Posterior vena cava (tissue), 2 donors: ENCODE measurements around the gene KANK2. TPM values are rescaled to one million over a fixed set of nuclear protein-coding genes. Genes with fewer than 3 reads are reported as not detected.
"Not testable (repeated sequence)": the region's sequence is repeated elsewhere in the genome, so short reads cannot be mapped to it uniquely, and the experiment has no call there.

Source experiments
- DNase-seq: peaks from one replicate; pipeline ENCODE4 v3.0.0-alpha.2; 2020; ENCODE audit warnings: low spot score
- intact Hi-C, 2 donors: fragments of 100-400 bp; cut with DNase I; formaldehyde crosslinking; loops; one replicate each; pipeline versions ENCODE4 v1.14.1 to v1.14.2; 2022 to 2023
- total RNA-seq, 2 donors: library from RNA; stranded (reverse); fragmentation: NEBNext Ultra II Directional; extraction: Animal tissue kit (Norgen Biotek cat#: 25700); gene quantifications; one replicate each; pipeline ENCODE4 v1.2.1, GENCODE V29; 2021
- donor health status: DM: yes; HTN: yes; CAD: no.
- donor health status: DM: yes; HTN: yes; CAD: no.

The KANK2 gene
- total RNA-seq, 2 donors from 2014 or later = 355 to 482 TPM

GRCh38 chr19:11130824-11131455 is 66.4 kb downstream of the KANK2 start:
- DNase-seq = peak; percentile 93
- intact Hi-C loops = loop anchor here (5.0 to 10.0 kb wide), 2 partner anchors 99 to 314 kb away; no protein-coding TSS in a partner anchor

- no peak for DNase-seq
- intact Hi-C loops = loop anchor here in 1 of 2 donors (5.0 kb wide), 1 partner anchor 91 kb away; no protein-coding TSS in a partner anchor
Measured at GRCh38 chr19:11127905-11128304, 69.4 kb downstream of the KANK2 start.

GRCh38 chr19:11125994-11126685 is 71.2 kb downstream of the KANK2 start:
- intact Hi-C loops = loop anchor here in 1 of 2 donors (5.0 kb wide), 1 partner anchor 89 kb away; no protein-coding TSS in a partner anchor
- DNase-seq = peak; percentile 93

- intact Hi-C loops, DNase-seq: not testable (repeated sequence)
Measured at GRCh38 chr19:11124157-11124556, 73.2 kb downstream of the KANK2 start.

- DNase-seq = no peak
- intact Hi-C loops = no loop called here
Measured at GRCh38 chr19:11123114-11123513, 74.2 kb downstream of the KANK2 start.

- DNase-seq, intact Hi-C loops: not testable (repeated sequence)
Measured at GRCh38 chr19:11121963-11122362, 75.4 kb downstream of the KANK2 start.

GRCh38 chr19:11116507-11116906 is 80.8 kb downstream of the KANK2 start:
- no peak for DNase-seq

GRCh38 chr19:11115895-11116446 is 81.4 kb downstream of the KANK2 start:
- DNase-seq = no peak
- intact Hi-C loops = no loop called here

More at GRCh38 chr19:11116507-11116906, 80.8 kb downstream of the KANK2 start:
- intact Hi-C loops = no loop called here

- intact Hi-C loops = no loop called here
- DNase-seq = no peak
Measured at GRCh38 chr19:11115042-11115441, 82.3 kb downstream of the KANK2 start.

Other genes with a start within 250 kb of the KANK2 start
- gene SMARCA4, start 236.5 kb downstream of the KANK2 start, total RNA-seq = 10 to 100 TPM; 68.2 to 68.8 TPM
- gene LDLR, start 108.1 kb downstream of the KANK2 start, total RNA-seq = 10 to 100 TPM; 51.0 to 66.4 TPM
- 1 to 10 TPM in 1 of 2 donors, under 1 TPM in 1; 0.81 to 2.2 TPM for gene SPC24, start 41.8 kb downstream of the KANK2 start, total RNA-seq
- gene ANGPTL8, start 42.1 kb upstream of the KANK2 start, total RNA-seq = under 1 TPM in 1 of 2 donors, not detected in 1; 0.57 TPM
- gene DOCK6, start 65.0 kb upstream of the KANK2 start, total RNA-seq = 10 to 100 TPM; 50.0 to 73.2 TPM
- not detected for gene TSPAN16, start 98.6 kb upstream of the KANK2 start, total RNA-seq
- gene RAB3D, start 142.1 kb upstream of the KANK2 start, total RNA-seq = 10 to 100 TPM; 33.5 to 34.2 TPM
- 10 to 100 TPM; 41.5 to 42.9 TPM for gene TMEM205, start 148.7 kb upstream of the KANK2 start, total RNA-seq
- gene CCDC159, start 149.0 kb upstream of the KANK2 start, total RNA-seq = 10 to 100 TPM; 13.0 to 20.9 TPM
- gene PLPPR2, start 157.9 kb upstream of the KANK2 start, total RNA-seq = 10 to 100 TPM; 38.4 to 40.2 TPM
- 1 to 10 TPM; 1.2 to 1.8 TPM for gene SWSAP1, start 177.1 kb upstream of the KANK2 start, total RNA-seq
- gene EPOR, start 186.8 kb upstream of the KANK2 start, total RNA-seq = 1 to 10 TPM; 4.0 to 6.4 TPM
- 10 to 100 TPM in 1 of 2 donors, 1 to 10 TPM in 1; 7.7 to 12.9 TPM for gene RGL3, start 221.8 kb upstream of the KANK2 start, total RNA-seq
- gene ODAD3, start 237.6 kb upstream of the KANK2 start, total RNA-seq = under 1 TPM in 1 of 2 donors, not detected in 1; 0.69 TPM
- 100 to 1,000 TPM; 161 to 188 TPM for gene PRKCSH, start 238.1 kb upstream of the KANK2 start, total RNA-seq